GM21528 (cell line): ENCODE results near the gene RABL6.

ENCODE experiments used
- ATAC-seq: cut with Tn5 transposase; IDR thresholded peaks from one replicate; pipeline ENCODE4 v1.9.1; 2021; ENCODE audit warnings: mild to moderate bottlenecking, moderate library complexity; ENCODE audit not compliant: unreplicated experiment, low FRiP score

Gene RABL6

GRCh38 chr9:136814725-136815421, 7.1 kb downstream of the RABL6 start:
- no peak for ATAC-seq

GRCh38 chr9:136815422-136815782, 7.7 kb downstream of the RABL6 start:
- no peak for ATAC-seq

- no peak for ATAC-seq
Measured at GRCh38 chr9:136820971-136821825, 13.4 kb downstream of the RABL6 start.

GRCh38 chr9:136821826-136822544, 14.2 kb downstream of the RABL6 start:
- no peak for ATAC-seq

- no peak for ATAC-seq
Measured at GRCh38 chr9:136823136-136824046, 15.6 kb downstream of the RABL6 start.

GRCh38 chr9:136824496-136825225, 16.9 kb downstream of the RABL6 start:
- ATAC-seq = no peak

- ATAC-seq = no peak
Measured at GRCh38 chr9:136825295-136826187, 17.8 kb downstream of the RABL6 start.

GRCh38 chr9:136826188-136826541, 18.4 kb downstream of the RABL6 start:
- ATAC-seq = no peak

- no peak for ATAC-seq
Measured at GRCh38 chr9:136826703-136827582, 19.2 kb downstream of the RABL6 start.

- no peak for ATAC-seq
Measured at GRCh38 chr9:136827794-136828473, 20.2 kb downstream of the RABL6 start.

- no peak for ATAC-seq
Measured at GRCh38 chr9:136828474-136829140, 20.9 kb downstream of the RABL6 start.

GRCh38 chr9:136829412-136829811, 21.7 kb downstream of the RABL6 start:
- no peak for ATAC-seq

GRCh38 chr9:136829981-136830885, 22.5 kb downstream of the RABL6 start:
- no peak for ATAC-seq

- no peak for ATAC-seq
Measured at GRCh38 chr9:136831002-136831719, 23.4 kb downstream of the RABL6 start.

GRCh38 chr9:136831720-136832104, 24.0 kb downstream of the RABL6 start:
- no peak for ATAC-seq
